ENCODE results near the gene EPHA3.

Gene EPHA3

DNA sequence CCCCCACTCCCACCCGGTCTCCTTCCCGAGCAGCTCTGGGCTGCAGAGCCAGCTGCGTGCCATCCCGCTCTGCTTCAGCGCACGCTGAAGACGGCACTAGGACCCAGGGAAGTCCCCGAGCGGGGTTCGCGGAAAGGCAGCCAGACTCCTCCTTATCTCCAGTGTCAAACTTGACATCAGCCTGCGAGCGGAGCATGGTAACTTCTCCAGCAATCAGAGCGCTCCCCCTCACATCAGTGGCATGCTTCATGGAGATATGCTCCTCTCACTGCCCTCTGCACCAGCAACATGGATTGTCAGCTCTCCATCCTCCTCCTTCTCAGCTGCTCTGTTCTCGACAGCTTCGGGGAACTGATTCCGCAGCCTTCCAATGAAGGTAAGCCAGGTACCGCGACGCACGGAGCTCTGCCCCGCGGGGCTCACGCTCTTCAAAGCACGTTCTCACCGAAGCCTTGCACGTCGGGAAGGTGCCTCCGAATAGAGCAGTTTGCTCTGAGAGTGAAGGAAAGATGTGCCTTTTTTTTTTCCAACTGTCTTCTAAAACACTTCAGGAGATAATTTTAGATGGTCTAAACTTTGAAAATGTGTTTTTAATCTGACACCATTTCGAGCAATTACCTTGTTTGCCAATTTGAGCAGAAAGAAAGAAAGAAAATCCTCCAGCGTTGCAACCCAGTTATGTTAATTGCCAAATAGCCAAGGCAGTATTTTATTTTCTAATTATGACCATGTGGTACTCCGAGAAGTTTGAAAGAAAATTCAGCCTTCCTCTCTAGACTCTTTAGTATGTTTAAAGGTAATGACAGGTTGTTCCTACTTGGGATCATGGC, at the start of gene EPHA3:
Gene EPHA3 (plus strand): TSS at position 161 of the 830 bp plus-strand sequence. CDS start 128 bp downstream, at position 289.
- peak; percentile 47 for DNase-seq

DNA sequence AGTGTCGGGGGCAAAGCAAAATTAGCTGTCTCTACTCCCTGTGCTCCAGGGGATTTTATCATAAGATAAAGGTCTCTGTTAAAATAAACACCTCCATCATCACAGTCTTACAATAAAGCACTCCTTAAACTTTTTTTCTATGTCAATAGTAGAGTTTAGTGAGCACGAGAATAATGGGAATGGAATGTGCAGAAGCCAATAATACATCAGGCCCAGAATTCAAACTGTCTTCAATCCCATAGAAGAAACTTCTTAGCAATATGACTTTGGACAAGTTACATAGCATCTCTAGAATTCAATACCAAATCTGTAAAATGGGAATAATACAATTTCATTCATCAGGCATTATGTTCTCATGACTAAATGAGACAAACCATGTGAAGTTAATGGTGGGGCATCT, 49.0 kb upstream of the EPHA3 start:
- DNase-seq, result no peak

DNA sequence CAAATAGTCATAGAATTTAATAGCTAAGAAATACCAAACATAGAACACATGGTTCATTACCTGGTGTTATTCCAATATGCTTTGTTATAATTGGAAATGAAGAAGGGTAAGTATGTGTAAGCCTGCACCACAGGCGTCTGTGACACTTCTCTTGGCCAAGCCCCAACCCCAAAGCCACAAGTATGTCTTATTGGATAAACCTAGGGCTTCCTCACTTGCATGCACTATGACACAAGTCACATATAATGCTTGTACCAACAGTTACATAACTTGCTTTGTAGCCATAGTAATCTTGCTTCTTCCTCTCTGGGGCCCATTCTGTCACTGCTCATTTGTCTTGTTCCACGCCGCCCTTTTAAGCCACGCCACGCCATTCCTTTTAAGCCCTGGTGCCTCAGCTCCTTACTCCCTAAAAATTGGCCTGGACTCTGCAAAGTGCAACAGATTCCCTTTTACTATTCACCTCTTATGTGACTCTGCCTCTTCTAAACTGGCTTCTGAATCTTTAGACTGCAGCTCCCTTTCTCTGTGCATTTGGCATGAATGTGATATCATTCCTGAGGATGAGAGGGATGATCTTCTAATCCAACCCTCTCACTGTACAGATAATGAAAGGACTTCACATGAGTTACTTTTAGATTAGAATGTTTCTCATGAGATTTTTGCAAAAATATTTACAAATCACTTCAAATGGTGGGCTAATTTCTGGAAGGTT, 48.1 kb upstream of the EPHA3 start:
- DNase-seq, result no peak

DNA sequence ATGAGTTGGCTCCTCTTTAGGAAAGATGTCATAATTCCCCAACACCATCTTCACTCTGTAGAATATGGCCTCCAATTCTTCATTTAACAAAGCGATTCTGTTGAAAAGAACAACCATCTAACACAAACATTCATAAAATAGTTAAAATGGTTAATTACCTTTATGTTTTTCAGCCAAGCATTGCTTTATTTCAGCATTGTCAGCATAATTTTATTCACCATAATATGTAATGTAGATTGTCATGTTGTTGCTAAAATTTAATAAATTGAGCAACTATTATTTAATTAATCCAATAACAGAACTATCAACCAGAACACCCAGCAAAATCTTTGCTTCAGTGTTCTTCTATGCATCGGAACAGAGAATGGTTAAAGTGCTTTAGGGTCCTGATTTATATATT, 46.2 kb upstream of the EPHA3 start:
- DNase-seq, result no peak

DNA sequence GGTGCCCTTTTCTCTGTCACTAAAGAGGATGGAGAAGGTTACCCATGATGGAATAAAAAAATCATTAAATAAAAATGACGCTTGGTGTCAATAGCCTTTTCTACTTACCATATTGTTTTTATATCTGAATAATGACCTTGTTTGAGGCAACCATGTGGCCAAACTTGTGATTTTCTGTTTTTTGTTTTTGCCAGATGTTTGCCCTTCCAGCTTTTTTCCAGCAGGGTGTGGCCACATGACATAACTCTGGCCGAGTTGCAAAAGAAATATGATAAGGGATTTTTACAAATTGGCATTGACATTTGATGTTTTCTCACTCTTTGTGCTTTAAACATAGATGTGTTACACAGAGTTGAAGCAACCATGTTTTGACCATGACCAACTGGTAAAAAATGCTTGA, 39.7 kb upstream of the EPHA3 start:
- no peak for DNase-seq

DNA sequence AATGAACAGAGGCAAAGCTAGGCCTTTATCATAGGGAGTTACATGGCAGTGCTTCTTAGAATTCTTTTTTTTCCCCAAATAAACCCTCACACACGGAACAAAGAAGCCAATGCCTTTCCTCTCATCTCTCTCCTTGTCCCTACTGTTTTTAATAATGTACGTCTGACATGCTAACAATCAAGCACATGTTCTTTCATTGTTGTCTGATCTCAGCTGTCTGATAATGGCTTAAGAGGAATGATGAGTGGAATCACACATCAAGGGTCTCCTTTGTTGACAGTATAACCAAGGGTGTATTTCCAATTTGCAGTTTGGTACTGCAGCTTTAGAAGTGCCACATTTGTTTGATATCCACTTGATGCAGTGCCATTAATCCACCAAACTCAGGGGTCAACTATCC, 34.8 kb upstream of the EPHA3 start:
- DNase-seq, result no peak

DNA sequence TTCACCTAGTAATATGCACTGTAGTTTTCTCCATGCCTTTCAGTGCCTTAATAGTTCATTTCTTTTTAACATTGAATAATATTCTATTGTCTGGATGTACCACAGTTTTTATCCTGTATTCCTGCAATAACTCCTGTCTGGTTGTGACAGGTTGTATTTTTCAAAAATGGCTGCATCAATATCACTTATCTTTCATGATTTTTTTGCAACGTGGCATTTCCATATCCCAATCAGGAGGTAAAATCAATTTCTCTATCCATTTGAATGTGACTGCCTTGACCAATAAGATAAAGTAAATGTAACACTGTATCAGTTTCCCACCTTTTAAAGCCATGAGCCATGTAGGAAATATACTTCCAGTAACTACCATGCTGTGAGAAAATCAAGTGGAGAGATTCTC, 27.5 kb upstream of the EPHA3 start:
- no peak for DNase-seq

DNA sequence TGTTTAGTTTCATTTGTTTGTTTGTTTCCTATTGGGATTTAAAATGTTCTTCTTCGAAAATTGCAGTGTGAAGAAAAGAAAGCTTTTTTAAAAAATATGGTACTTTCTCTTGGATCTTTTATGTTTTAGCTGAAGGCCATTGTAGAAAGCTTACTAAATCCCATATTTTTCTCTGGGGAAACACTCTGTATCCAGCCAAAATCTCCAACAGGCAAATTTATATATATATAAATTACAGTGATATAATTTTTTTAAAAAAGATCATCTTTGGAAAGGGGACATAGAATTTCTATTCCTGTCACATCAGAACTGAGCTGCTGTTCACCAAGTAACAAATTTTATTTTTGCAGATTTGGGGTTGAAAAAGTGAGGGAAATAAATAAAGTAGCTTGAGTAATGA, 19.6 kb upstream of the EPHA3 start:
- DNase-seq, result no peak

DNA sequence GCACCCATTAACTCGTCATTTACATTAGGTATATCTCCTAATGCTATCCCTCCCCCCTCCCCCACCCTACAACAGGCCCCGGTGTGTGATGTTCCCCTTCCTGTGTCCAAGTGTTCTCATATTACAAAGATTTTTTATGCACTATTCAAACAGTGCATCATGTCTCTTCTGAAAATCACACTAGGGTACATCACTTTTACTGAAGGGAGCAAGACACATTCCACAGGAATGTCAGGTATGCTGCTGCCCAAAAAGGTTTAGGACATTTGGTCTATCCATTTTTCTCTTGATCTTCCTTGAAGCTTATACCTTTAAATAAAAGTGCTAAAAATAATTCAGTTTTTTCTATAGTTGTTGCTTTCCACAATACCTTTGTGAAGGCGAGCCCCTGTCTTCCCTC, 9.2 kb upstream of the EPHA3 start:
- no peak for DNase-seq

DNA sequence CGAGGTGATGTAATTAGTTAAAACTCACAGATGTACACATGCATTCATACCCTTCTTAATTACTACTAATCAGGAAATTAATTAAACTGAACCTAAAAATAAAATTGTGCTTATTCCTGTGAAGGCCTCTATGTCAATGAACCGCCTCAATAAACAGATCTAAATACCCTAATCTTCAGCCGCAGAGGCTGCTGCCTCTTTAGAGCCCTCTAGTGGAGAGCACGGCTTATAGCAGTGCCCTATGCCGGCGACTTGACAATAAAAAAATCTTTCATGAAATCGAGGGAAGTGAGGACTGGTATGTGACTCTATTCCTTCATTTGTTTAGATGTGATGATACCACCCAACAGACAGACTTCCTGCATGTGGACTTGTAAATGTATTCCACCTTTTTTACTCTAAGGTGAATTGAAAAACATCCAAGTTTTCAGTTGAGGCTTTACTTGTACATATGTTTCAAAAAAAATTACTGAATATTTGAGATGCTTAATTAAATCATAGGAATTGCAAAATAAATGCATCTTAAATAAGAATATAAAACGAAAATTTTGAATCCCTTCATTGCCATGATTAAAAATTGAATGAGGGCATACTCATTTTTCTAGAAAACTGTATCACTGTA, 8.3 kb upstream of the EPHA3 start:
- DNase-seq, result peak; percentile 8

DNA sequence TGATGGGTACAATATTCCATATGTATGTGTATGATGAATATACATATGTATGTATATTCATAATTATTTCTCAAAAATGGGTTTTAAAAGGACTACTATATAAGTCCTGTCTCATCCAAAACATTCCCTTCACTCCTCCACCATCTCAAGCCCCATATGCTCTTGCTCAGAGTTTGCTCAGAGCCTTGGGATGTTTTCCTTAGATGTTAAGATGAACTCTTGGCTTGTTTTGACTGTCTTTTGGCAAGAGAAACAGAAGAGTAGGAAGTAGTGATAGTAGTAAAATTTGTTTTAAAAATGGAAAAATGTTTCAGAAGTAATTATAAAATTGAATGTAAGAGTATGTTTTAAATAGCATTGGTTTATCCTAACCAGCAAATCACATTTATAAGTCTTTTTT, 6.2 kb upstream of the EPHA3 start:
- no peak for DNase-seq

DNA sequence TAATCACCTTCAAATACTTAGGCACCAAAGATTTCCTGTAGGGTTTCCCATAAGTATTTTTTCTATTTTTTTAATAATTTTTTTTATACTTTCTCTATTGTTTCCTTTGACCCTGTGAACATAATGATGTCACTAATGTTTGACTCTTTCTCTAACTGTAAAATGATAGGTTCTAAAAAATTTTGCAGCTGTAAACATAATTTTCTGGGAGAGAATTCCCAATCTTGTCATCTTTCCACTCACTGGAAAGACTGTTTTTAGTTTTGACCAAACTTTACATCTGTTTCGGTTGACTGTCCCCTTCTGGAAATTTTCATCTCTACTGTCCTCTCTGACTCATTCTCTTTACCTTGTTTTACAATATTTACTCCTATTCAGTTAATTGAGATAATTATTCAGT, 5.5 kb upstream of the EPHA3 start:
- no peak for DNase-seq

DNA sequence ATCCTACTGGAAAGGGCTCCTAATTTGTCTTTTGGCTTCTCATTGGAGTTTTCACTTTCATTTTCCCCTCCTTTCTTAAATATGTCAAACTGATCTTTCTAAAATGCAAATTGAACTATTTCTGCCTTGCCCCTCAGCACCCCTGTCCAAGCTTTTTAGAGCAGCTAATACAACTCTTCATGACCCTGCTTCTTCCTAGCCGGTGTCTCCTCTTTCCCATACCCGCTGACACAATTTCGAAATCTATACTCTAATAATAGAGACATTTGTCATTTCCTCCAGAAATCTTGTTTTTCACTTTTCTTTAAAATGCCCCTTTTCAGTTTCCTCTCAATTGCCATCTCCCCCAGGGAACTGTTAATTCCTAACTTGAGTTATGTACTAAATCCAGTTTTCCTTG, 2.9 kb upstream of the EPHA3 start:
- DNase-seq, result no peak

DNA sequence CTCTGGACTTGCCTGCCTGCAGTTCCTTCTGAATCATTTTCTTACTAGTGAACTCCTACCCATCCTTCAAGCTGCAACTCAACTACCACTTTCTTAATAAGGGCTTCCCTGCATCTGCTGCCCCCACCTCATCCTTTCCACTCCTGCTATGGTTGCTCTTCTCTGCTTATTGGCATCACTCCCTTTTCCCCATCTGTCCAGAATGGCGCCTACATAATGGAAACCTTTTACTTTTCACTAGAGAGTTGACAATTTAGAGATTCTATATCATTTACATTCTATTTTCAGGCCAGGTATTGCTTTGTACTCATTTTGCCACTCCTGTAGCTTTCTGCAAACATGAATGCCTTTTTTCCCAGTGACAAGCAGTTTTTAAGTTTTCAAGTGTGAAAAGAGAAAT, 1.9 kb upstream of the EPHA3 start:
- no peak for DNase-seq

DNA sequence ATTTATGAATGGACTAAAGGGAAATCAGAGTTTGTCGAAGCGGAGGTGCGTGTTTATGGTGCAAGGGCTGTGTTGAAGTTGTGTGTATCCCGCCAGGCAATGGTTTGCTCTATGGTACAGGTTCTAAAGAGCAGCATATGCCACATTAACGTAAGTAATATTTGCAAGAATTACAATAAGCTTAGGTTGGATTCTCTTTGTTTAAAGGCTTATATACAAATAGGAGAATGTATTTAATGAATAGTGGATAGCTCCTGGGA, 800 bp downstream of the EPHA3 start:
- DNase-seq, result no peak

DNA sequence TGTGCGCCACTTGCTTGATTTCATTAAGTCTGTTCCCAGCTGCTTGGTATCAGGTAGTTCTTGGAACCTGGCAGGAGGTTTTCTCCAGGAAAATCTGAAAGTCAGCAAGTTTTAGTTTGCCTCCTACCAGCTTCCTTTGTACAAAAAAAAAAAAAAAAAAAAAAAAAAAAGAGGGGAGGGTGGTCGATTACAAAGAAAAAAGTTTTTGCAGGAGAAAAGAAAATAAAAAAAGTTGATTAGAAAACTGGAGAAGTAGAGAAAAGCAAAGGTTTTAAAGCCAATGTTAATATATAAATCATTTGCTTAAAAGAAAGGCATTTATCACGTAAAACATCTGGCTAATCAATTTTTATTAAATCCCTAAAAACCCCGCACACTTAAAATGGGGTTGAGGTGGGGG, 5.9 kb downstream of the EPHA3 start:
- DNase-seq, result no peak

DNA sequence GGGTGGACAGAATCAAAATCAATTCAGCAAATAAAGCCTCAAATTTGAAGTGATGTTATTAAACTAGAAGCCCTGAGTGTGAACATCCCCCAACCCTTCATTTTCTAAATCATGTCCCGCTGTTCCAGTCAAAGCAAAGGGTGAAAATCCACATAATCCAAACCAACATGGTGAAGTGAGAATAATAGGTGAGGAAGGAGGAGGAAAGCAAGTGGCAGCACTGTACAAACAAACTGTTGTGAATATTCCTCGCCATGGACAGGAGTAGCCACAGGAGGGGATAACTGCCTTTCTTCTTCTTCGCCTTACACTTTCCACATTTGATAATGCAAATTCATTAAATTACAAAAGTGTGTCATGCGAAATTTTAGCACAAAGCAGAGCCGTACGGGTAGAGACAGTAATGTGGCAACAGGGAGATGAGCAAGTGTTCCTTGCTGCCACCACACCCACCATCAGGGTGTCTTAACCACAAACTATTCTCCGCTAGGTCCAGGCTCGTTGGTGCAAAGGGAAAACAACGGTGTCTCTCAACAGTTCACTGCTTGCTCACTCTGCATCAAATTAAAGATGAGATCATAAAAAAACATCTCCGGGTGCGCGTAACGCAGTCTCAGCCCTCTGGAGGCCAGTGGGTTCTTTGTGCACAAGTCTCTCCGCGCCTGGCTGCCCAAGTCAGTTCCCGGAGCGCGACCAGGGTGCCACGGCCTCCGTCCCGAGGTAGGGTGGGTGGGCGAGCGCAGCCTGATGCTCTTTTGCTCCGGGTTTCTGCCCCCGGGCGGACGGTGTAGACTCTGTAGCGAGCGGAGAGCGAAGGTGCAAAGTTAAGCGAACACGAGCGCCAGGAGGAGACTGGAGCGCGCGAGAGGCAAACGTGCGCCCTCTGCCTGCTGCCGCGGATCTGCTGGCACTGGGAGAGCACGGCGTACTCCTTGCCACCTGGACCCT, 6.7 kb downstream of the EPHA3 start:
- peak; percentile 8 for DNase-seq

DNA sequence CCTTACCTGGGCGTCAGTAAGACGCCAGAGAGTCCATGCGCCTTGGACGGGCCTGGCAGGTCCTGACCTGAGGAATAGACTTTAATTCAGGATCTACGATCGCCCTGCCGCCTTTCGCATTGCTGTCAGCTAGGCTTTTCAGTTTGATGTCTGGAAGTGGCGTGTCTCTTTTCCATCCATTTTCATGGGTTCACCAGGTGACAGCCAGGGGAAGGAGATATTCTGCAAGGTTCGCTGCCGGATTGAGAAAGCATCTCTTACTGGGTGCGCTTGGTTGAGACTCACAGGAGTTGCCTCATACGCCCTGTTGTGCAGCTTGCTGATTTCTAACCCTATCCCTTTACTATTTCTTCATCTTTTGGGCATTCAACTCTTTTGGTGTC, 7.4 kb downstream of the EPHA3 start:
- DNase-seq, result no peak

DNA sequence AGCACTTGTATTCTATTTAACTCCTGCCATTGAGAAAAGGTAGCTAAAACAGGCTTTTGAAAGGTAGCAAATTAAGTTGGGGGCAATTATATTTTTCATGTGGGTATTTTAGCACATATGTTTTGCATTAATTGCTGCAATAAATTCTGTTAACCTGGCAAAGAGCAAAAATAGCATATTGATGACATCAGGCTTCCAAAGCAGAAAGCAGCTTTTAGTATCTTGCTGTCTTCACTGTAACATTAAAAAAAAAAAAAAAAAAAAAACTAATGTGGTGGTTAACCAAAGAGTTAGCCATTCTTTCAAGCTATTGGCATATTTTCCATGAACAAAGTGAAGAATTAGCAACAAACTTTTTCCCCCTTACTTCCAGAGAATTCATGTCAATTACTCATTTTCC, 9.1 kb downstream of the EPHA3 start:
- no peak for DNase-seq

DNA sequence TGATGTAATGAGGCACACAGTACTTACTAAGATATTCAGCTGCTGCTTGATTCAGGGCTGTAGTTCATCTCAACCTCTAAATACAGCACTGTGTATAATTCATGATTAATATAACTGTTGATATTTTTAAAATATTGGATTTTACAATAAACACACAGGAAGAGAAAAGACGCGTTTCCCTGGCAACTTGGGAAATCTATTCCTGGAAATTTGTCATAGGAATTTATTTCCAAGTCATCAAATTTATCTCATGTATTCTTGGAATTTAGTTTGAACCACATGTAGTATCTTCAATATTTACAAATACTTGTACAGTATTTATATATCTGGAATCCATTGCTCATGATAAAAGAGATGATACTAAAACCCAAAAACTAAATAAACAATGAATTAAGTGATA, 30.6 kb downstream of the EPHA3 start:
- no peak for DNase-seq

DNA sequence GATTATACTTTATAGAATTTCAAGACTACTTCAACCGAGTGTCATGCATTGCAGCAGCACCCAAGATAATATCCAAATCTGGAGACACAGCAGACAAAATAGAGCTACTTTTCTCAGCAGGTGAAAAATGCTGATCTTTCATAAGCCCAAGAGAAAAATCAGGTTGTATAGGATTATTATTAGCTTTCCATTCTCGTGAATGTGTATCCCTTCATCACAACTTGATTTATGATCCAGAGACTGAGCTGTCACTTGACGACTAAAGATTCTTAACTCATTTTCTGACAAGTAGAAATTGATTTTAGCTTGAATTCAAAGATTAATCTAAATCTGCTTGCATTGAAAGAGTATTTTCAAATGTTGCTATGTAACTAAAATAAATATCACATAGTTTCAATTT, 32.4 kb downstream of the EPHA3 start:
- no peak for DNase-seq

DNA sequence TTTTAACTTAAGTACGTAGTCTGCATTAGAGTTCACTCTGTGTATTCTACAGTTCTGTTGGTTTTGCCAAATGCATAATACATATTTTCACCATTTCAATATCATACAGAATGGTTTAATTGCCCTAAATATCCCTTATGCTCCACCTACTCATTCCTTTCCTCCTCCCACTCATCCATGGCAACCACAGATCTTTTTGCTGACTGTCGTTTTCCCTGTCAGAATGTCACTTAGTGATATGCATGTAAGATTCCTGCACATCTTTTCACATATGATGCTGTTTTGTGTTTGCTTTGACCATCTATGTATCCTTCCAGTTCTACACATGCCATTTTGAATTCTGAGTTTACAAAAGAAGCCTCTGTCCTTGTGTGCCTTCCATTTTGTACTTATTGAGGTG, 36.7 kb downstream of the EPHA3 start:
- no peak for DNase-seq

DNA sequence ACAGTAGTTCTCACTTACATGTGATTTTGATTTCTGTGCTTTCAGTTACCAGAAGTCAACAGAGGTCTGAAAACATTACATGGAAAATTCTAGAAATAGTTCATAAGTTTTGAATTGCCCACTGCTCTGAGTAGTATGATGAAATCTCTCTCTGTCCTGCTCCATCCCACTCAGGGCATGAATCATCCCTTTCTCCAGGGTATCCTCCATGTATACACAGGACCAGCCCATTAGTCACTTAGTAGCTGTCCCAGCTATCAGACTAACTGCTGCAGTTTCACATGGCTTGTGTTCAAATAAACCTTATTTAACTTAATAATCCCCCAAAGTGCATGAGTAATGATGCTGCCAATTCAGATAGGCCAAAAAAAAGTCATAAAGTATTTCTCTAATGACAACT, 38.6 kb downstream of the EPHA3 start:
- no peak for DNase-seq

Data from stimulated activated CD4-positive, alpha-beta T cell treated with anti-CD3 and anti-CD28 coated beads, Interleukin-4, amount 100 ng/mL, for 1 hour (primary cell).